Large intestine (tissue), 3 donors: ENCODE results near the gene AFTPH. TPM values are rescaled to one million over a fixed set of nuclear protein-coding genes. Genes with fewer than 3 reads are reported as not detected.

ENCODE experiments used
- DNase-seq, 2 donors: peaks; one replicate each; pipeline versions ENCODE4 v3.0.0 to v3.0.0-alpha.2; 2013
- H3K27ac ChIP-seq: one replicate; pipeline ENCODE4 v1.5.1; 2013; ENCODE audit warnings: low read length
- H3K27me3 ChIP-seq: 2 replicates; pipeline ENCODE4 v1.6.1; 2013; ENCODE audit warnings: low read length; ENCODE audit not compliant: control insufficient read depth, insufficient read depth
- H3K36me3 ChIP-seq: 2 replicates; pipeline ENCODE4 v1.6.1; 2013; ENCODE audit warnings: low read length; ENCODE audit not compliant: control insufficient read depth, insufficient read depth
- H3K4me1 ChIP-seq: one replicate; pipeline ENCODE4 v1.6.1; 2013; ENCODE audit warnings: low read length; ENCODE audit not compliant: control insufficient read depth, insufficient read depth
- H3K4me3 ChIP-seq: one replicate; pipeline ENCODE4 v1.5.1; 2013; ENCODE audit warnings: low read length
- H3K9me3 ChIP-seq: one replicate; pipeline ENCODE4 v1.6.1; 2013; ENCODE audit warnings: mild to moderate bottlenecking, low read depth, low read length, moderate library complexity; ENCODE audit not compliant: control insufficient read depth
- WGBS: methylation state at CpG from one replicate; pipeline ENCODE4 v1.1.5; 2013; ENCODE audit warnings: low lambda C conversion rate; ENCODE audit not compliant: insufficient coverage; 5-methylcytosine and 5-hydroxymethylcytosine counted together
- polyA plus RNA-seq: library from polyadenylated mRNA; unstranded; fragments of 120-200 nt; gene quantifications from one replicate; pipeline ENCODE4 v1.2.1, GENCODE V29; 2013

The AFTPH gene
- polyA plus RNA-seq, 1 donor, result 39.9 TPM

DNA sequence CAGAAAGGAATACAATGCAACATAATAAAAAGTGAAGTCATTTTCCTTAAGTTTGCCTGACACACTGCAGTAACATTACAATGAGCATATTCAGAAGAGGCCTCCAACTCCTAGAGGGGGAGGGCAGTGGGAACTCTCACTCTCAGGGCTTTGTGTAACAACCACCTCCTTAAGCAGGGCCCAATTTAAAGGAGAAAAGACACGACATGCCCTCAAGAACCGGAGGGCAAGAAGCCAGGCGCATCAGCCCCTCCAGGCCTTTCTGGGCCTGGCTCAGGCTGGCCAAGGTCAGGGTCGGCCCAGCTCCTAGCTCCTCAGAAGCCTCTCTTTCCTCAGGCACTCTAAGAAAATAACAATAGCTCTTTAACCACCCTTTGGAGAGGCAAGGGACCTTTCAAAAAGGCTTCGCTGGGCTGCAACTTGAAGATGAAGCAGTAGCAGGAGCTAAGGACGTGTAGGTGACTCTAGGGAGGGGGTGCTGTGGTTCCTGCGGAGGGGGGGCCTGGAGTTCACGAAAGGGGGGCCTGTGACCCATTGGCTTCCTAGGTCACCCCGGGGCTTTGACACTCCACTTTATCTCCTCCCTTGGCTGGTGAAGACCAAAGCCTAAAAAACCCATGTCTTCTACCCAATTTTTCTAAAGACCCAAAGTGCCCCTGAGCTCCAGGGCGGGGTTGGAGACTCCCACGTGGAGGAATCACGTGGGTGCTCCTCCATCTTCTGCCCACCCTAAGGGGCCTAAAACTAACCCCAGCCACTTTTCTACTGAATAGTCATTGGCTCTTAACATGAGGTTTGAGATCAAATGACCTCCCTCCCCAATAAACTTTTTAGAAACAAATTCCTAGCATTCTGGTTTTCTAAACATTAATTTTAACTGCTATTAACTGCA is 116.3 kb downstream of the AFTPH start:
- no peak for DNase-seq
- Histone ChIP-seq H3K9me3 (peaks cover 4% of the 10 kb centered on the region), H3K27me3 (no peaks in the 10 kb centered on the region), H3K27ac (no peak overlapping the region), H3K4me3 (no peak overlapping the region), H3K36me3 (peaks cover 12% of the 10 kb centered on the region), H3K4me1 (peaks cover 24% of the 10 kb centered on the region)
- no CpG with 5 or more reads among the region's 12 CpGs for WGBS

DNA sequence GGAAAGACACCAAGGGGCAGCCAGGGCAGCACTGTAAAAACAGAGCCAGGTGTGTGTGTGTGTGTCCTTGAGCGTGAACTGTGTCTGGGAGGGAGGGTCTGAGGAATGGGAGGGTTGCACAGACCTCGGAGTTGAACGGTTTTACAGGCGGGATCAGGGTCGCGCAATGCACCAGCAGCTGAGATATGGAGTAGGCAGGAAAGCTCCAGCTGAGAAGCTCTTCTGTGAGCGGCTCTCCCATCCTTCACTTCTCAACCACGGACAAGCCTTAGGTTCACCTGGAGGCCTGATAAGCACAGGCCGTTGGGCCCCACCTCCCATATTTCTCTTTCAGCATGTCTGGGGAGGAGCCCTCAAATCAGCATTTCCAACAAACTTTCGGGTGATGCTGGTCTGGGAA is 117.5 kb downstream of the AFTPH start:
- Histone ChIP-seq H3K27ac (no peak overlapping the region), H3K4me3 (no peak overlapping the region), H3K9me3 (no peaks in the 10 kb centered on the region), H3K27me3 (no peaks in the 10 kb centered on the region), H3K4me1 (peaks cover 35% of the 10 kb centered on the region), H3K36me3 (no peaks in the 10 kb centered on the region)
- WGBS, result no CpG with 5 or more reads among the region's 10 CpGs
- DNase-seq, result no peak

Other genes starting within 250 kb of the AFTPH start
- gene LGALSL, start 70.2 kb upstream of the AFTPH start, polyA plus RNA-seq, result 20.8 TPM
- 19.7 TPM for gene SERTAD2, start 129.6 kb downstream of the AFTPH start, polyA plus RNA-seq